ENCODE measurements around the gene TPP2. TPM values are rescaled to one million over a fixed set of nuclear protein-coding genes. Genes with fewer than 3 reads are reported as not detected.

Gene TPP2
- total RNA-seq, 3 donors from 2014 or later, result 50.2 to 62.9 (median 51.8) TPM

DNA sequence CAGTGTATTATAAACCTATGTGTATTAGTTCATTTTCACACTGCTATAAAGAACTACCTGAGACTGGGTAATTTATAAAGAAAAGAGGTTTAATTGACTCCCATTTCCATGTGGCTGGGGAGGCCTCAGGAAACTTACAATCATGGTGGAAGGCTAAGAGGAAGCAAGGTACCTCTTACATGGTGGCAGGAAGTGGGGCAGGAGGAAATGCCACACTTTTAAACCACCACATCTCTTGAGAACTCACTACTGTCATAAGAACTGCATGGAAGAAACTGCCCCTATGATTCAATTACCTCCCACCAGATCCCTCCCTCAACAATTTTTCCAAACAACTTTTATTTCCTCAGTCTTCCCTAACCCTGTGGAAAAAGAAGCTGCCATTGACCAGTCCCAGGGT lies 14.5 kb upstream of the TPP2 start:
- Histone ChIP-seq H3K4me1 (no peaks in the 10 kb centered on the region), H3K4me3 (no peak overlapping the region), H3K27me3 (no peaks in the 10 kb centered on the region), H3K27ac (no peak overlapping the region), H3K36me3 (no peaks in the 10 kb centered on the region), H3K9me3 (no peaks in the 10 kb centered on the region)
- intact Hi-C loops (cut with DNase I; ENCODE audit: low total_unique reads), result no loop called here
- DNase-seq (ENCODE audit: low spot score in 2 of 2), result no peak
- TF ChIP-seq POLR2AphosphoS5 (IDR thresholded peaks at IDR 0.05) (no peak), POLR2A (IDR thresholded peaks at IDR 0.05) (no peak)
- TF ChIP-seq, protein P1, sequence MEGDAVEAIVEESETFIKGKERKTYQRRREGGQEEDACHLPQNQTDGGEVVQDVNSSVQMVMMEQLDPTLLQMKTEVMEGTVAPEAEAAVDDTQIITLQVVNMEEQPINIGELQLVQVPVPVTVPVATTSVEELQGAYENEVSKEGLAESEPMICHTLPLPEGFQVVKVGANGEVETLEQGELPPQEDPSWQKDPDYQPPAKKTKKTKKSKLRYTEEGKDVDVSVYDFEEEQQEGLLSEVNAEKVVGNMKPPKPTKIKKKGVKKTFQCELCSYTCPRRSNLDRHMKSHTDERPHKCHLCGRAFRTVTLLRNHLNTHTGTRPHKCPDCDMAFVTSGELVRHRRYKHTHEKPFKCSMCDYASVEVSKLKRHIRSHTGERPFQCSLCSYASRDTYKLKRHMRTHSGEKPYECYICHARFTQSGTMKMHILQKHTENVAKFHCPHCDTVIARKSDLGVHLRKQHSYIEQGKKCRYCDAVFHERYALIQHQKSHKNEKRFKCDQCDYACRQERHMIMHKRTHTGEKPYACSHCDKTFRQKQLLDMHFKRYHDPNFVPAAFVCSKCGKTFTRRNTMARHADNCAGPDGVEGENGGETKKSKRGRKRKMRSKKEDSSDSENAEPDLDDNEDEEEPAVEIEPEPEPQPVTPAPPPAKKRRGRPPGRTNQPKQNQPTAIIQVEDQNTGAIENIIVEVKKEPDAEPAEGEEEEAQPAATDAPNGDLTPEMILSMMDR (IDR thresholded peaks at IDR 0.05), result no peak

DNA sequence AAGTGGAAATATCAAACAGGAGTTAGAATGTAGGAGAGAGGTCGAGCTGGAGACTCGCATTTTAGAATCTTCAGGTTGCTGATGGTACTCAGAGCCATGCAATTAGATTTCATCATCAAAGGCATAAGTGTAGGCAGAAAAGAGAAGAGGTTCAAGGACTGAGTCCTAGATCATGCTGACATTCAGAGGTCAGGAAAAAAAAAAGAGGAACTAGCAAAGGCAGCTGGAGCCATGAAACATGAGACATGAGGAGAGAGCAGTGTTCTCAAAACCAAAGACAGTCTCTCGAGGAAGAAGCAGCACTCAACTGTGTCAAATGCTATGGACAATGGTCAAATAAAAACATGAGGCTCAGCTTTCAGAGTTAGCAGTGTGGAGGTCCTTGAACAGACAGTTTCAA lies 12.4 kb upstream of the TPP2 start:
- no peaks in the 10 kb centered on the region for H3K4me1 ChIP-seq
- DNase-seq (ENCODE audit: low spot score in 2 of 2), result no peak
- H3K27me3 ChIP-seq, result no peaks in the 10 kb centered on the region
- no peaks in the 10 kb centered on the region for H3K9me3 ChIP-seq
- no peak for TF ChIP-seq POLR2A (IDR thresholded peaks at IDR 0.05)
- TF ChIP-seq, protein P1 (IDR thresholded peaks at IDR 0.05), result no peak
- TF ChIP-seq POLR2AphosphoS5 (IDR thresholded peaks at IDR 0.05), result no peak
- intact Hi-C loops (cut with DNase I; ENCODE audit: low total_unique reads), result no loop called here
- no peak overlapping the region for H3K4me3 ChIP-seq
- no peak overlapping the region for H3K27ac ChIP-seq
- H3K36me3 ChIP-seq, result no peaks in the 10 kb centered on the region

DNA sequence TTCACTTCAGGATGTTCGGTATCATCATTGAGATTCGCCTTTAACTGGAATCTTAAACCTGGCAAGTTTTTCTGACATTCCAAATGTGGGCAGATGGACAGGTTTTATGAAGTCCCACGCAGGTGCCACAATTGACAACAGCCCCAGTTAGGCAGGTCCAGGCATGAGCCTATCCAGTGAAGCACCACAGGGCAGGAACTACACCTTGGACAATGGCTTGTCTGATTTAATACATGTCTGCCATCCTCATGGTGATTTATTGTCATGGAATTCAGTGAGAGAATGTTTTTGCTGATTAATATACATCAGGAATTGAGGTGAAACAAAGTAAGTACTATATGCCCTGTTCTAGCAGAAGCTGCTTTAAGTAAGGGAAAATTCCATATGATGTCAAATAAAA lies 10.2 kb upstream of the TPP2 start:
- Histone ChIP-seq H3K9me3 (no peaks in the 10 kb centered on the region), H3K4me1 (no peaks in the 10 kb centered on the region), H3K27me3 (no peaks in the 10 kb centered on the region), H3K4me3 (no peak overlapping the region), H3K27ac (no peak overlapping the region), H3K36me3 (no peaks in the 10 kb centered on the region)
- intact Hi-C loops (cut with DNase I; ENCODE audit: low total_unique reads), result no loop called here
- DNase-seq (ENCODE audit: low spot score in 2 of 2), result no peak
- TF ChIP-seq, protein P1 (IDR thresholded peaks at IDR 0.05), result no peak
- TF ChIP-seq POLR2AphosphoS5 (IDR thresholded peaks at IDR 0.05) (no peak), POLR2A (IDR thresholded peaks at IDR 0.05) (no peak)

DNA sequence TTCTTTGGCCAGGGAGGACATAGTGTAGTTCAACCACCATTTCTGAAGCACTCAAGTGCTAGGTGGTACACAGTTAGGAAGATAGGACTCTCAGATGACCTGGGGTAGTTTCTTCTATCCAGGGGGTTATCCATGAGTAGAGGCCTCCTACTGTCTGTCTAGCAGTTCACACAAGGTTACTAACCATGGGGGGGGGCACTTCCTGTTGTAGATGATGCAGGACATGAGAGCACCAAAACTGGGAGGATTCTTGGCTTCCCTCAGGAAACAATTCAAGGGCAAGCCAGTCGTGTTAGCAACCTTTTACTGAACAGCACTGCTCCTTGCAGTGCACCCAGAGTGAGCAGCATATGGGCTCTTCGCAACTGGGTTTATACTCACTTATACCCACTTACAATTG lies 8.9 kb upstream of the TPP2 start:
- Histone ChIP-seq H3K4me1 (no peaks in the 10 kb centered on the region), H3K27ac (no peak overlapping the region), H3K27me3 (no peaks in the 10 kb centered on the region), H3K36me3 (no peaks in the 10 kb centered on the region), H3K9me3 (no peaks in the 10 kb centered on the region), H3K4me3 (no peak overlapping the region)
- no peak for TF ChIP-seq POLR2A (IDR thresholded peaks at IDR 0.05)
- TF ChIP-seq, protein P1 (IDR thresholded peaks at IDR 0.05), result no peak
- intact Hi-C loops (cut with DNase I; ENCODE audit: low total_unique reads), result no loop called here
- DNase-seq (ENCODE audit: low spot score in 2 of 2), result no peak

DNA sequence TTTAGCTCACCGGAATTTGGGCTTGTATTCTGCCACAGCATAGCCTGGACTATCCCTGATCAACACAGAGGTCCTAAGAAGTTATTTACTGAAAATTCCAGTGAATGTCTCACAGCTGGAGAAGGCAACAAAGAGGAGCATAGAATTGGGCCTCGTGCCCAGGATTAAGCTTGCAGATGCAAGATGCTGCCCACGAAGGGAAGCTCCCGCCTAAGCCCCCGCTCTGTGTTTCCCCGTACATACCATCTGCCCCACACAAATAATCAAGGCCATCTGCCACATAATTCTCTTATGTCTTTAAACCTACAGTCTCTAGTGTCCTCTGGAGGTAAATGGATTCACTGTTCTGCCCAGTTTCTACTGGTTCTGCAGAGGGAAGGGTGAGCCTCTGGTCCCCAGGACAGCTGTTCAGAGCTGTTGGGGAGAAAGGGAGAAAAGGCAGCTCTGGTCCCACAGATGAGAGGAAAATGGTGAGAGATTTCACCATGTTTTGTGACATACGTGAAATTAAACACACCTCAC lies 7.4 kb upstream of the TPP2 start:
- Histone ChIP-seq H3K27me3 (no peaks in the 10 kb centered on the region), H3K36me3 (no peaks in the 10 kb centered on the region), H3K9me3 (no peaks in the 10 kb centered on the region), H3K4me3 (no peak overlapping the region), H3K27ac (no peak overlapping the region), H3K4me1 (no peaks in the 10 kb centered on the region)
- intact Hi-C loops (cut with DNase I; ENCODE audit: low total_unique reads), result no loop called here
- DNase-seq (ENCODE audit: low spot score in 2 of 2), result no peak
- TF ChIP-seq POLR2A (IDR thresholded peaks at IDR 0.05) (no peak), POLR2AphosphoS5 (IDR thresholded peaks at IDR 0.05) (no peak)
- TF ChIP-seq, protein P1 (IDR thresholded peaks at IDR 0.05), result no peak

All from breast epithelium (tissue), 4 donors.